Stimulated activated CD8-positive, alpha-beta memory T cell treated with anti-CD3 and anti-CD28 coated beads, Interleukin-7, amount 100 ng/mL, for 48 hours (primary cell): ENCODE data around the gene RSRP1.

Source experiments
- DNase-seq, 2 donors: peaks; one replicate each; pipeline ENCODE4 v3.0.0-alpha.2; 2020; ENCODE audit warnings: low read depth in 1 of 2; ENCODE audit errors: extremely low read depth in 1 of 2

Gene RSRP1

GRCh38 chr1:25194572-25195020, 52.7 kb downstream of the RSRP1 start:
- no peak for DNase-seq

GRCh38 chr1:25194054-25194453, 53.2 kb downstream of the RSRP1 start:
- DNase-seq = no peak

- DNase-seq = no peak
These were observed 54.0 kb downstream of the RSRP1 start for GRCh38 chr1:25193229-25193628.
